ENCODE data around the gene TBC1D2B.

GRCh38 chr15:77964193-77964592 is 113.3 kb downstream of the TBC1D2B start:
- TF ChIP-seq GABPA (IDR thresholded peaks at IDR 0.05; ENCODE audit: low read depth), result no peak
- no peak for TF ChIP-seq CTCF (IDR thresholded peaks at IDR 0.05; ENCODE audit: insufficient read depth, low read length)
- TF ChIP-seq POLR2AphosphoS5 (IDR thresholded peaks at IDR 0.05; ENCODE audit: low read depth), result no peak

All from HL-60 (cell line).